HG03571 (cell line): ENCODE data around the gene KAT6B.

Experiments used
- ATAC-seq: cut with Tn5 transposase; IDR thresholded peaks from one replicate; pipeline ENCODE4 v1.9.1; 2021; ENCODE audit not compliant: unreplicated experiment

Gene KAT6B

GRCh38 chr10:75061709-75062505 is 235.5 kb downstream of the KAT6B start:
- ATAC-seq, result no peak

DNA sequence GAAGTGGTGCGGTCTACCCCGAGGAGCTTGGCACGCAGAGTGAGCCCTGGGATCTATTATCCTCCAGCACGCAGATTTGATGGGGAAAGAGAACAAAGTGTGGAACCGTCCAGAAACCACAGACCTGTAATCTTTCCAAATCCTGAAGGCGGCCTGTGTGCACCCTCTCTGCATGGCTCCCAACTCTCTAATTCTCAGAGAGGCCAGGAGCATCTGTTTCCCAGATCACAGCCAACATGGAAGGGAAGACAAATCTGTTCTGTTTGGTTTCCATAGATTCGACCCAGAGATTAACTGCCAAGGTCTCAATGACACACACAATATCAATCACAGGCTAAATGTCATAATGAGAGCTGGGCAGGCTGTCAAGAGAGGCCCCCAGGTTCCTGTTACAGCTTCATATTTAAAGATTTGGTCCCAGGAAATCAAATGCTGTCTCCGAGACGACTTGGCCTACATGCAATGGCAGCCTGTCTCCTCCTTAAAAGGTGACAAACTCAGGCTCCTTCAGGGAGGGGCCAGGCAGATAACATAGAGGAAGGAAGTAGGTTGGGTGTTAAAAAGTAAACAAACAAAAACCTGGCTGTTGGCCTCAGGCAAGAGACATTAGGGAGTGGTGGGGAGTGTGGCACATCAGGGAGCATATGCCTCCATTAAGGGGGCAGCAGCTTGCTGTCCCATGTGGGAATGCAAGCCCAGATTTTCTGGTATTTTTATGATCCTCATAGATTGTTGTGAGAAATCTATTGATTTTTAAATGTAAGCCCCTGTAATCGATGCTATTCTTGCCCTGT is 236.3 kb downstream of the KAT6B start:
- no peak for ATAC-seq

- no peak for ATAC-seq
Measured at GRCh38 chr10:75063461-75064230, 237.2 kb downstream of the KAT6B start.

DNA sequence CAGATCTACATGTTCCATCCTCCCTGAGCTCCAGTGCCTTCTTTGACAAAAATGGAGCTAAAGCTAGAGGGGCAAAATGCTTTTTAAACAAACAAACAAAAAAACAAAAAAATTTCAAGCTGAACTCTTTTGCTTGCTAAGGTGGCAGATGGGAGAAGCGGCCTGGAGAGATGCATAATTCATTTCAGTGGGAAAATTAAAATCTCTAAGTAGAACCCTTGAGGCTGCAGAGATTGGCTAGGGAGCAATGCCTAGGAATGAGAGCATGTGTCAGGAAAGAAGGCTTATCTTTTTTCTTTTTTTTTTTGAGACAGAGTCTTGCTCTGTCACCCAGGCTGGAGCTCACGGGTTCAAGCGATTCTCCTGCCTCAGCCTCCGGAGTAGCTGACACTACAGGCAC is 238.7 kb downstream of the KAT6B start:
- no peak for ATAC-seq

DNA sequence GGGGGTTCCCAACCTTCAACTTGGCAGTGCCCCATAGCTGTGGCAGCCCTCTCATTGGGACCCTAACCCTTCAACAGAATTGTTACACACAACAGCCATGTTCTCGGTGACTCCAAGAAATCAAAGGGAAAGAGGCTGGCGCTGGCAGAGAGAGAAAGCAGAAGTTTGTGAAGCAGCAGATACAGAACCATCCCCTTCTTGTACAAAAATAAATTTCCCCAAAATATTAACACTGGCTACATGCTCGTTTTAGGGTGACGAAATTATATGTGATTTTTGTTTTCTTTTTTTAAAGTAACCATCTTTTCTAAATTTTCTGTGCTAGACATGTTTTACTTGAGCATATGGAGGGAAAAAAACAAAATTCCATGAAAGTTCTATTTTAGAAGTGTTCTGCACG is 239.9 kb downstream of the KAT6B start:
- ATAC-seq, result no peak

GRCh38 chr10:75067272-75067671 is 240.9 kb downstream of the KAT6B start:
- no peak for ATAC-seq

DNA sequence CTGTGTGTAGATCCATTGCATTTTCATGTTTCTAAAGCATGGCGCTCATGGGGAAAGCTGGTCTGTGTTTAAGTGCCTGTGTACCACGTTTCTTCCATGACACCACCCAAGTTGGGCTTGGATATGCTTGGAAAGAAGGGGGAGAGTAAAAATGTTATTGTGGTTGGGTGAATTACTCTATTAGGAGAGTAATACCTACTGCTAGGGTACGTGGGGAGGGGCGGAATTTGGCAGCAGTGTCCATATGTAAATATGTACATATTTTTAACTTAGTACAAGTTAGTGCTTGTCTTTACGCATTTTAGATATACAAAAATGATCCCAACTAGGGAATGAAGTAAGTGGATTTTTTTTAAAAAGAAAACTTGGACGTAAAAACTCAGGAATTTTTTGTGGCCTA is 242.1 kb downstream of the KAT6B start:
- no peak for ATAC-seq

DNA sequence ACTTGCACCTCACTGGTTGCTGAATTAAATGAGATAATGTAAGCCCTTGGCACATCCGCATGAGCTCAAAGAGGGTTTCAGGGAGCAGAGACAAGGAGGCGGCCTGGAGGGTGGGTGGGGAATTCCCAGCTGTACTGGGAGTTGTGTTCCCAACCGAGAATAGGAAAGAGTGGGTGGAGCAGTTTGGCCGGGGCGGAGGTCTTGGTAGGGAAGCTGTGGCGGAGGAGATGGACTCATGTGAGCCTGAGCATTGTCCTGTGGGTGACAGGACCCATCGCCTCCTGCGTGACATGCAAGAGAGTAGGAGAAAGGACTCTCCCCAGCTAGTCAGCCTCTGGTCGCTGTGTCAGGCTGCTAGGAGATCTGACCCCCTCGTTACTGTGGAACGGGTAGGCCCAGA is 244.1 kb downstream of the KAT6B start:
- no peak for ATAC-seq

DNA sequence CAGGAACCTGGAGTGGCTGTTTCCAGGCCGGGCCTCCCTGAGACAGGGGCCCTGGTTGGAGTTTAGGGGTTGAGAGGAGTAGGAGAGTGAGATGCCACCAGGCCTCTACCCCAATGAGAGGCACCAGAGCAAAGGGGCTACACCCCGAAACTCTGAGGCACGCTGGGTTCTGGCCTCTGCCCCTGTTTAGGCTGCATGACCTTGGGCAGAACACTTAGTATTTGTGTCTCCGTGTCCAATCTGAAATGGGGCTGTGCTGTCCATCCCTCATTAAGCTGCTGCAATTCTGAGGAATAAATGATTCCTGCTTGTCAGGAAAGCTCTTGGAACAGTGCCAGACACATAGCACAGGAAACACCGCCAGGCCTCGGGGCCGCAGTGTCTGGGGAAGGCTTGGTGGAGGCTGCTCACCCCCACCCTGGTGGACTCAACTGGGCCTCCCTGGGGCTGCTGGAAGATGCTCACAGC is 244.6 kb downstream of the KAT6B start:
- ATAC-seq, result no peak

DNA sequence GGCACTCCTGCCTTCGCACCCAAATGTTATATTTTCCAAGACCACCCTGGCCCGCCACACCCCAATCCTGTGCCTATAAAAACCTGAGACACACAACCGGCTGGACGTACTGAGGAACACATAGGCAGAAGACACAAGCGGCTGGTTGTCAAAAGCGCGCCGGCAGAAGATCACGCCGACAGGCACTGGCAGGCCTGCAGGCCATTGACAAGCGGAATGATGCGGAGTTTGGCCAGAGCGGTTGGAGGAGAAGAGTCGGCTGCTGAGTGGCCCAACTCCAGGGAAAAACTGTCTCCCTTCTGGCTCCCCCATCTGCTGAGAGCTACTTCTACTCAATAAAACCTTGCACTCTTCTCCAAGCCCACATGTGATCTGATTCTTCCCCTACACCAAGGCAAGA is 245.4 kb downstream of the KAT6B start:
- ATAC-seq, result no peak

DNA sequence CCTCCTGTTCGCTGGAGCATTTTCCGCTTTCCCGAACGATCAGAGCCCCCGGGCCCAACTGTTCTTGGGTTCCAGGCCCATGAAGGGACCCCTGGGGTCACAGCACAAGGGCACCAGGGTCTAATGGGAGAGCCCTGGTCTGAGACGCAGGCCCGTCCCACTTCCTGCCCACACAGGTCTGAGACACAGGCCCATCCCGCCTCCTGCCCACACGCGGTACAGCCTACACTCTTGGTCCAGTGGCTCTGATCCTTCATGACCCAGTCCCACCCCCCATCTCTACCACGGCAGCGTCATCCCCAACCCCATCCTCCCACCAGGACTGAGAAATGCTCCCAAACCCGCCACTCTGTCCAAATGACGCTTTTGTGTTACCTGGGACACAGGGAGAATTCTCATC is 246.3 kb downstream of the KAT6B start:
- no peak for ATAC-seq

GRCh38 chr10:75073442-75073841 is 247.0 kb downstream of the KAT6B start:
- no peak for ATAC-seq

- ATAC-seq, result no peak
Measured at GRCh38 chr10:75074711-75075445, 248.5 kb downstream of the KAT6B start.

GRCh38 chr10:75076348-75076747 is 249.9 kb downstream of the KAT6B start:
- ATAC-seq, result no peak

- ATAC-seq, result no peak
Measured at GRCh38 chr10:75079436-75080083, 253.2 kb downstream of the KAT6B start.

- no peak for ATAC-seq
Measured at GRCh38 chr10:75080554-75080953, 254.2 kb downstream of the KAT6B start.

DNA sequence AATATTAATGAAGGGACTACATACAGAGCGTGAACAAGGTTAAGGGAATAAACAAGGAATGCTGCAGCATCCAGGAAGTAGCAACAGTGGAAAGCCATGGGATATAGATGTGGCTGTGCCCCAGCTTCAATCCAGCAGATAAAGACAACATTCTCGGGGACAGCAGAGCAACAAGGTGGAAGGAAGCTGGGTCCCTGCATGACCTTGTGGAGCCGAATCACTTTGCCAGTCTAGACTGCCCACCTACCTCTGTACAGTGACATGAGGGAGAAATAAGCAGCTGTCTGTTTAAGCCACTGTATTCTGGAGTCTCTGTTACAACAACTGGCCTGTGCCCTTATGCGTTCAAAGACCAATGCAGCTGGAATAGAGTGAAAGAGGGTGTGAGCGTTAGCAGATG is 255.0 kb downstream of the KAT6B start:
- no peak for ATAC-seq
